Measurements from ENCODE around the gene FCER1A.
"Not testable (repeated sequence)": the region's sequence is repeated elsewhere in the genome, so short reads cannot be mapped to it uniquely, and the experiment has no call there.

Gene FCER1A

GRCh38 chr1:159302095-159302494 is at the start of gene FCER1A:
FCER1A (plus strand) TSS chr1:159302336; CDS start chr1:159302365, 29 bp downstream.
- DNase-seq (ENCODE audit: low spot score), result no peak

GRCh38 chr1:159261311-159261710 is 40.8 kb upstream of the FCER1A start:
- DNase-seq (ENCODE audit: low spot score), result no peak

- DNase-seq (ENCODE audit: low spot score), result no peak
Observed at GRCh38 chr1:159261721-159262494, 40.2 kb upstream of the FCER1A start.

- no peak for DNase-seq (ENCODE audit: low spot score)
Observed at GRCh38 chr1:159266832-159267231, 35.3 kb upstream of the FCER1A start.

- DNase-seq (ENCODE audit: low spot score), result no peak
Observed at GRCh38 chr1:159274631-159275030, 27.5 kb upstream of the FCER1A start.

- DNase-seq (ENCODE audit: low spot score), result no peak
Observed at GRCh38 chr1:159275891-159276290, 26.2 kb upstream of the FCER1A start.

GRCh38 chr1:159279773-159280172 is 22.4 kb upstream of the FCER1A start:
- DNase-seq (ENCODE audit: low spot score), result no peak

GRCh38 chr1:159282118-159282517 is 20.0 kb upstream of the FCER1A start:
- DNase-seq (ENCODE audit: low spot score), result no peak

GRCh38 chr1:159289060-159289459 is 13.1 kb upstream of the FCER1A start:
- DNase-seq (ENCODE audit: low spot score), result no peak

GRCh38 chr1:159291424-159291823 is 10.7 kb upstream of the FCER1A start:
- no peak for DNase-seq (ENCODE audit: low spot score)

GRCh38 chr1:159296706-159297375 is 5.3 kb upstream of the FCER1A start:
- DNase-seq (ENCODE audit: low spot score), result no peak

- no peak for DNase-seq (ENCODE audit: low spot score)
Observed at GRCh38 chr1:159300146-159300545, 2.0 kb upstream of the FCER1A start.

- no peak for DNase-seq (ENCODE audit: low spot score)
Observed at GRCh38 chr1:159307346-159308020, 5.3 kb downstream of the FCER1A start.

GRCh38 chr1:159311679-159312078 is 9.5 kb downstream of the FCER1A start:
- DNase-seq (ENCODE audit: low spot score), result no peak

- DNase-seq (ENCODE audit: low spot score), result no peak
Observed at GRCh38 chr1:159315381-159315780, 13.2 kb downstream of the FCER1A start.

- no peak for DNase-seq (ENCODE audit: low spot score)
Observed at GRCh38 chr1:159318784-159319551, 16.8 kb downstream of the FCER1A start.

- no peak for DNase-seq (ENCODE audit: low spot score)
Observed at GRCh38 chr1:159334797-159335196, 32.7 kb downstream of the FCER1A start.

GRCh38 chr1:159338018-159338417 is 35.9 kb downstream of the FCER1A start:
- no peak for DNase-seq (ENCODE audit: low spot score)

- DNase-seq (ENCODE audit: low spot score), result peak; percentile 3
Observed at GRCh38 chr1:159339536-159339935, 37.4 kb downstream of the FCER1A start.

GRCh38 chr1:159341736-159342135 is 39.6 kb downstream of the FCER1A start:
- DNase-seq (ENCODE audit: low spot score), result no peak

GRCh38 chr1:159342761-159343425 is 40.8 kb downstream of the FCER1A start:
- no peak for DNase-seq (ENCODE audit: low spot score)

- DNase-seq (ENCODE audit: low spot score), result not testable (repeated sequence)
Observed at GRCh38 chr1:159349374-159349773, 47.2 kb downstream of the FCER1A start.

Measured in CD4-positive, alpha-beta T cell treated with Interleukin-15 for 4 hours (primary cell).